Measurements from ENCODE around the gene C1QTNF1. TPM values are rescaled to one million over a fixed set of nuclear protein-coding genes. Genes with fewer than 3 reads are reported as not detected.

C1QTNF1 gene
- total RNA-seq, 1 donor from 2014 or later: 0.26 TPM

DNA sequence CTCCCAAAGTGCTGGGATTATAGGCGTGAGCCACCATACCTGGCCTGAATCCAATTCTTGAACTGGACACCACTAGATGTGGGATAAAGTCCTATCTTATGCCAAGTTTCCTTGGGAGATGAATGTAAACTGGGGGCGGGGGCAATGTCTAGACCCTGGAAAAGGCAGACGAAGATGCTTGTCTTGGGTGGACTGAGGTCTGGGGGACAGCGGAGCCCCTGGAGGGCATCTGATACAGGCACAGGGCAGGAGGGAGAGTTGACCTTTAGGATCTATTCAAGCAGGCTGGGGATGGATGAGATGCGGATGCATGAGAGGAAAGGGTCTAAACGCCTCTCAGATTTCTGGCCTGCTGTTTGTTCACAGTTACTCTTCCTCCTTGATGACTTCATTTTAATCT, 11.7 kb downstream of the C1QTNF1 start:
- TF ChIP-seq, protein P1, sequence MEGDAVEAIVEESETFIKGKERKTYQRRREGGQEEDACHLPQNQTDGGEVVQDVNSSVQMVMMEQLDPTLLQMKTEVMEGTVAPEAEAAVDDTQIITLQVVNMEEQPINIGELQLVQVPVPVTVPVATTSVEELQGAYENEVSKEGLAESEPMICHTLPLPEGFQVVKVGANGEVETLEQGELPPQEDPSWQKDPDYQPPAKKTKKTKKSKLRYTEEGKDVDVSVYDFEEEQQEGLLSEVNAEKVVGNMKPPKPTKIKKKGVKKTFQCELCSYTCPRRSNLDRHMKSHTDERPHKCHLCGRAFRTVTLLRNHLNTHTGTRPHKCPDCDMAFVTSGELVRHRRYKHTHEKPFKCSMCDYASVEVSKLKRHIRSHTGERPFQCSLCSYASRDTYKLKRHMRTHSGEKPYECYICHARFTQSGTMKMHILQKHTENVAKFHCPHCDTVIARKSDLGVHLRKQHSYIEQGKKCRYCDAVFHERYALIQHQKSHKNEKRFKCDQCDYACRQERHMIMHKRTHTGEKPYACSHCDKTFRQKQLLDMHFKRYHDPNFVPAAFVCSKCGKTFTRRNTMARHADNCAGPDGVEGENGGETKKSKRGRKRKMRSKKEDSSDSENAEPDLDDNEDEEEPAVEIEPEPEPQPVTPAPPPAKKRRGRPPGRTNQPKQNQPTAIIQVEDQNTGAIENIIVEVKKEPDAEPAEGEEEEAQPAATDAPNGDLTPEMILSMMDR (IDR thresholded peaks at IDR 0.05; ENCODE audit: unreplicated experiment): no peak
- DNase-seq (ENCODE audit: low spot score): no peak
- H3K9me3 Mint-ChIP-seq (ENCODE audit: unreplicated experiment): no peaks in the 10 kb centered on the region
- peaks cover 4% of the 10 kb centered on the region for H3K27me3 Mint-ChIP-seq (ENCODE audit: unreplicated experiment)
- no peaks in the 10 kb centered on the region for H3K4me1 Mint-ChIP-seq (ENCODE audit: unreplicated experiment)
- H3K27ac Mint-ChIP-seq (ENCODE audit: unreplicated experiment): no peak overlapping the region
- H3K36me3 Mint-ChIP-seq (ENCODE audit: low read depth, unreplicated experiment): no peaks in the 10 kb centered on the region
- no peak overlapping the region for H3K4me3 Mint-ChIP-seq (ENCODE audit: unreplicated experiment)

DNA sequence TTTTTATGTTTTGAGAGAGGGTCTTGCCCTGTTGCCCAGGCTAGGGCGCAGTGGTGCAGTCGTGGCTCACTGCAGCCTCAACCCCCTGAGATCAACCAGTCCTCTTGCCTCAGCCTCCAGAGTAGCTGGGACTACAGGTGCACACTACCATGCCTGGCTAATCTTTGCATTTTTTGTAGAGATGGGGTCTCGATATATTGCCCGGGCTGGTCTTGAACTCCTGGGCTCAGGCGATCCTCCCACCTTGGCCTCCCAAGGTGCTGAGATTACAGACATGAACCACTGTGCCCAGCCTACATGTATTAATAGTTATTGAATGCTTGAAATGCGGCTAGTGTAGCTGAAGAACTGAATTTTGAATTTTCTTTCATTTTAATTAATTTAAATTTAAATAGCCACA, 12.2 kb downstream of the C1QTNF1 start:
- Mint-ChIP-seq H3K4me3 (ENCODE audit: unreplicated experiment) (no peak overlapping the region), H3K36me3 (ENCODE audit: low read depth, unreplicated experiment) (no peaks in the 10 kb centered on the region), H3K27me3 (ENCODE audit: unreplicated experiment) (peaks cover 4% of the 10 kb centered on the region), H3K9me3 (ENCODE audit: unreplicated experiment) (no peaks in the 10 kb centered on the region), H3K4me1 (ENCODE audit: unreplicated experiment) (no peaks in the 10 kb centered on the region), H3K27ac (ENCODE audit: unreplicated experiment) (no peak overlapping the region)
- TF ChIP-seq, protein P1 (IDR thresholded peaks at IDR 0.05; ENCODE audit: unreplicated experiment): no peak
- DNase-seq (ENCODE audit: low spot score): no peak

DNA sequence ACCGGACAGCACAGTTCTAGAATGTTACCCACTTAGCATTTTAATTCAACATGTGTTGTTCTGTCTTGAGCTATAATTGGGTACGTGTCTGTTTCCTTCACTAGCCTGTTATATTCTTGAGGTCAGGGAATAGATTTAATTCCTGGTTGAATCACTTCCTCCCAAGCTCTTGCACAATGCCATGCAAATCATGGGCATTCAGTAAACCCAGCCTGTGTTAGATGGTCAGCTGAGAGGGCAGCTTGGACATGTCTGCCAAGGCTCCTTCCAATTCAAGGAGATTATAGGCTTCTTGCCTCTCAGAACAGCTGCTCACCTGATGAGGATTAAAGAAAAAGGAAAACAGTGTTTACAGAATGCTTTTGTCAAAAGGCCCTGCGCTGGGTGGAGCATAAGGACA, 12.6 kb downstream of the C1QTNF1 start:
- Mint-ChIP-seq H3K4me3 (ENCODE audit: unreplicated experiment) (no peak overlapping the region), H3K27me3 (ENCODE audit: unreplicated experiment) (peaks cover 4% of the 10 kb centered on the region), H3K9me3 (ENCODE audit: unreplicated experiment) (no peaks in the 10 kb centered on the region), H3K4me1 (ENCODE audit: unreplicated experiment) (no peaks in the 10 kb centered on the region), H3K27ac (ENCODE audit: unreplicated experiment) (no peak overlapping the region), H3K36me3 (ENCODE audit: low read depth, unreplicated experiment) (no peaks in the 10 kb centered on the region)
- TF ChIP-seq, protein P1 (IDR thresholded peaks at IDR 0.05; ENCODE audit: unreplicated experiment): no peak
- no peak for DNase-seq (ENCODE audit: low spot score)

DNA sequence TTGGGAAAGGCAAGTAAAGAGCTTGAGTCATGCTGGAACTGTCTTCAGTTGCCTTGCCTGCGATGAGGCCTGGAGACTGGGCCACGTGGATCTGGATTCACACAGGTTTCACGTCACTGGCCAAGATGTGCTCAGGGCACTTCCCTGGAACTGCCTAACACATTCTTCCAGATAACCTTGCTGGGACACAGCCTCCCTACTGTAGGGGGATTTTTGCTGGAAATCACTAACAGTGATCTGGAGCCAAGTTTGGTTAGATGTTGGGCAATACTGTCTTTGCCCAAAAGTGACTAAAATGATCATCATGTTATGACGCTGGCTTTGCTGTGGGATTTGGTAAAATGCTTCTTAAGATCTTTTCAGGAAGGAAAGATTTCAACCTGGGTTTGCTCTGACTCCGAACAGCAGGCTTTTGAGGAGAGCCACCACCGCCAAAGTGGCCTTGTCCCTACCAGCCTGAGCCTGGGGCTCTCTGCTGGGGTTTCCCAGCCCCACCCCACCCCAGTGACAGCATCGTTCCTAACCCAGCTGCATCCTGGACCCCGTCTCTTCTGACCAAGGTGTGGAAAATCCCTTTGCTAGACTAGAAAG, 14.7 kb downstream of the C1QTNF1 start:
- H3K27me3 Mint-ChIP-seq (ENCODE audit: unreplicated experiment): peaks cover 7% of the 10 kb centered on the region
- peaks cover 7% of the 10 kb centered on the region for H3K36me3 Mint-ChIP-seq (ENCODE audit: low read depth, unreplicated experiment)
- TF ChIP-seq, protein P1 (IDR thresholded peaks at IDR 0.05; ENCODE audit: unreplicated experiment): no peak
- no peaks in the 10 kb centered on the region for H3K9me3 Mint-ChIP-seq (ENCODE audit: unreplicated experiment)
- no peak overlapping the region for H3K4me3 Mint-ChIP-seq (ENCODE audit: unreplicated experiment)
- H3K27ac Mint-ChIP-seq (ENCODE audit: unreplicated experiment): no peak overlapping the region
- H3K4me1 Mint-ChIP-seq (ENCODE audit: unreplicated experiment): peaks cover 4% of the 10 kb centered on the region
- DNase-seq (ENCODE audit: low spot score): no peak

DNA sequence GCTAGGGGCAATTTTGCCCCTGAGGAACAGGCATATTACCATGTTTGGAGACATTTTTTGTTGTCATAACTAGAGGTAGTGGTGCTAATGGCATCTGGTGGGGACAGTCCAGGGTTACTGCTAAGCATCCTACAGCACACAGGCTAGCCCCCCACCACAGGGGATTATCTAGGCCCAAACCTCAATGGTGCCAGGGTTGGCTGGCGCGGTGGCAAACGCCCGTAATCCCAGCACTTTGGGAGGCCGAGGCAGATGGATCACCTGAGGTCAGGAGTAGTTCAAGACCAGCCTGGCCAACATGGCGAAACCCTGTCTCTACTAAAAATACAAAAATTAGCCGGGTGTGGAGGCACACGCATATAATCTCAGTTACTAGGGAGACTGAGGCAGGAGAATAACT, 15.2 kb downstream of the C1QTNF1 start:
- TF ChIP-seq, protein P1 (IDR thresholded peaks at IDR 0.05; ENCODE audit: unreplicated experiment): no peak
- H3K9me3 Mint-ChIP-seq (ENCODE audit: unreplicated experiment): no peaks in the 10 kb centered on the region
- peaks cover 7% of the 10 kb centered on the region for H3K36me3 Mint-ChIP-seq (ENCODE audit: low read depth, unreplicated experiment)
- H3K4me3 Mint-ChIP-seq (ENCODE audit: unreplicated experiment): no peak overlapping the region
- no peak for DNase-seq (ENCODE audit: low spot score)
- peaks cover 4% of the 10 kb centered on the region for H3K4me1 Mint-ChIP-seq (ENCODE audit: unreplicated experiment)
- peaks cover 6% of the 10 kb centered on the region for H3K27me3 Mint-ChIP-seq (ENCODE audit: unreplicated experiment)
- no peak overlapping the region for H3K27ac Mint-ChIP-seq (ENCODE audit: unreplicated experiment)
